ENCODE data around the gene JAZF1. TPM values are rescaled to one million over a fixed set of nuclear protein-coding genes. Genes with fewer than 3 reads are reported as not detected.

The JAZF1 gene
- total RNA-seq, 1 experiment from 2014 or later, result 9.1 TPM

DNA sequence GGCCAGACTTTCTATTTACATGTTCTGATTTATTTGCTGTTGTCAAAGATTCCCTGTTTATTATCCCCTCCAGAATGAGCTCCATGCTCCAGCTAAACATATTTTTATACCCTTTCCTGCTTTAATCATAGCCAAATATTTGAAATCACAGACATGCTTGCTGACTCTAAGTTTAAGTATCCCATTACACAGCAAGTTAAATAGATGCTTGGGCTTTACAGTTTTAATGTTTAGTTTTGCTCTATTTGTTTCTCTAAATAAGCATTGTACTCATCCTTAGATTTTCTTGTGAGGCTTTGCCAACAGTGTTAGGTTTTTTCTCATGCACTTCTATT is 243.9 kb downstream of the JAZF1 start:
- H3K27me3 Mint-ChIP-seq (ENCODE audit: low read depth), result no peaks in the 10 kb centered on the region
- H3K18ac ChIP-seq (ENCODE audit: insufficient read length, low read depth, low read length), result no peak overlapping the region
- no peak overlapping the region for H3K27ac Mint-ChIP-seq
- no peak overlapping the region for H2AFZ ChIP-seq (ENCODE audit: low read length)
- H3K36me3 Mint-ChIP-seq (ENCODE audit: insufficient read depth in 1 of 3, low read depth in 3 of 3), result no peaks in the 10 kb centered on the region
- no peak overlapping the region for H3K14ac ChIP-seq (ENCODE audit: insufficient read depth, low read length)
- H3K4me1 ChIP-seq (ENCODE audit: insufficient read depth, low read length), result peaks cover 5% of the 10 kb centered on the region
- no peaks in the 10 kb centered on the region for H3K23me2 ChIP-seq (ENCODE audit: insufficient read length, low read depth, low read length, poor library complexity, severe bottlenecking)
- H3K9me3 ChIP-seq (ENCODE audit: control insufficient read depth, low read depth, low read length), result no peaks in the 10 kb centered on the region
- no peaks in the 10 kb centered on the region for H3K9me3 Mint-ChIP-seq
- no peak overlapping the region for H3K4ac ChIP-seq (ENCODE audit: low read depth, low read length)
- H2BK5ac ChIP-seq (ENCODE audit: insufficient read length, low read length), result no peak overlapping the region
- H3K56ac ChIP-seq (ENCODE audit: insufficient read length, low read depth, low read length), result no peak overlapping the region
- H3K27me3 ChIP-seq (ENCODE audit: insufficient read depth, low read length), result no peaks in the 10 kb centered on the region
- H2AK5ac ChIP-seq (ENCODE audit: insufficient read length, low read length), result no peak overlapping the region
- H2BK12ac ChIP-seq (ENCODE audit: insufficient read length, low read depth, low read length), result no peak overlapping the region
- H3T11ph ChIP-seq (ENCODE audit: low read length), result no peak overlapping the region
- no peak overlapping the region for H2BK20ac ChIP-seq (ENCODE audit: low read depth, low read length, poor library complexity, severe bottlenecking)
- no peak overlapping the region for H2BK15ac ChIP-seq (ENCODE audit: low read depth, low read length)
- TF ChIP-seq, protein P1, sequence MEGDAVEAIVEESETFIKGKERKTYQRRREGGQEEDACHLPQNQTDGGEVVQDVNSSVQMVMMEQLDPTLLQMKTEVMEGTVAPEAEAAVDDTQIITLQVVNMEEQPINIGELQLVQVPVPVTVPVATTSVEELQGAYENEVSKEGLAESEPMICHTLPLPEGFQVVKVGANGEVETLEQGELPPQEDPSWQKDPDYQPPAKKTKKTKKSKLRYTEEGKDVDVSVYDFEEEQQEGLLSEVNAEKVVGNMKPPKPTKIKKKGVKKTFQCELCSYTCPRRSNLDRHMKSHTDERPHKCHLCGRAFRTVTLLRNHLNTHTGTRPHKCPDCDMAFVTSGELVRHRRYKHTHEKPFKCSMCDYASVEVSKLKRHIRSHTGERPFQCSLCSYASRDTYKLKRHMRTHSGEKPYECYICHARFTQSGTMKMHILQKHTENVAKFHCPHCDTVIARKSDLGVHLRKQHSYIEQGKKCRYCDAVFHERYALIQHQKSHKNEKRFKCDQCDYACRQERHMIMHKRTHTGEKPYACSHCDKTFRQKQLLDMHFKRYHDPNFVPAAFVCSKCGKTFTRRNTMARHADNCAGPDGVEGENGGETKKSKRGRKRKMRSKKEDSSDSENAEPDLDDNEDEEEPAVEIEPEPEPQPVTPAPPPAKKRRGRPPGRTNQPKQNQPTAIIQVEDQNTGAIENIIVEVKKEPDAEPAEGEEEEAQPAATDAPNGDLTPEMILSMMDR (conservative IDR thresholded peaks at IDR 0.05), result no peak
- no peak overlapping the region for H4K91ac ChIP-seq (ENCODE audit: insufficient read length, low read depth, low read length)
- H3K79me1 ChIP-seq (ENCODE audit: insufficient read depth, low read depth, low read length, poor library complexity, severe bottlenecking), result no peaks in the 10 kb centered on the region
- no peak overlapping the region for H3K27ac ChIP-seq (ENCODE audit: insufficient read length, low read depth, low read length)
- no peak overlapping the region for H3K4me2 ChIP-seq (ENCODE audit: insufficient read depth, insufficient read length, low read length)
- H4K5ac ChIP-seq (ENCODE audit: insufficient read length, low read depth, low read length), result no peak overlapping the region
- no peaks in the 10 kb centered on the region for H4K20me1 ChIP-seq (ENCODE audit: control insufficient read depth, insufficient read depth, insufficient read length)
- no peak overlapping the region for H2BK120ac ChIP-seq (ENCODE audit: low read depth, low read length, poor library complexity, severe bottlenecking)
- H3K23ac ChIP-seq (ENCODE audit: insufficient read length, low read depth, low read length), result no peak overlapping the region
- H4K8ac ChIP-seq (replicated peaks; ENCODE audit: insufficient read length, low read depth, low read length), result no peak overlapping the region
- H3K79me2 ChIP-seq (ENCODE audit: insufficient read depth, low read length), result no peaks in the 10 kb centered on the region
- no peak overlapping the region for H3K9ac ChIP-seq (ENCODE audit: extremely low read depth, insufficient read length, low read length)
- no peak for DNase-seq
- no peak overlapping the region; a peak in 1 of 5 replicates for H3K4me3 Mint-ChIP-seq
- peaks cover 22 to 28% of the 10 kb centered on the region in 2 experiments for H3K4me1 Mint-ChIP-seq
